HL-60 (cell line): ENCODE measurements around the gene MAGED2.
"Not testable (repeated sequence)": the region's sequence is repeated elsewhere in the genome, so short reads cannot be mapped to it uniquely, and the experiment has no call there.

Experiments used
- GABPA ChIP-seq: IDR thresholded peaks from 2 replicates; pipeline ENCODE4 v1.6.1; 2012; ENCODE audit warnings: low read depth
- POLR2AphosphoS5 ChIP-seq: IDR thresholded peaks from 2 replicates; pipeline ENCODE4 v1.6.1; 2012; ENCODE audit warnings: low read depth
- TF ChIP-seq, protein P1 (sequence below): IDR thresholded peaks from one replicate; pipeline ENCODE4 v1.5.1; 2011; ENCODE audit warnings: low read length, control low read depth, inconsistent platforms; ENCODE audit not compliant: insufficient read depth
- TF ChIP-seq, protein P2 (sequence below): IDR thresholded peaks from 2 replicates; pipeline ENCODE4 v1.6.1; 2012; ENCODE audit warnings: low read depth; ENCODE audit not compliant: insufficient replicate concordance

DNA sequence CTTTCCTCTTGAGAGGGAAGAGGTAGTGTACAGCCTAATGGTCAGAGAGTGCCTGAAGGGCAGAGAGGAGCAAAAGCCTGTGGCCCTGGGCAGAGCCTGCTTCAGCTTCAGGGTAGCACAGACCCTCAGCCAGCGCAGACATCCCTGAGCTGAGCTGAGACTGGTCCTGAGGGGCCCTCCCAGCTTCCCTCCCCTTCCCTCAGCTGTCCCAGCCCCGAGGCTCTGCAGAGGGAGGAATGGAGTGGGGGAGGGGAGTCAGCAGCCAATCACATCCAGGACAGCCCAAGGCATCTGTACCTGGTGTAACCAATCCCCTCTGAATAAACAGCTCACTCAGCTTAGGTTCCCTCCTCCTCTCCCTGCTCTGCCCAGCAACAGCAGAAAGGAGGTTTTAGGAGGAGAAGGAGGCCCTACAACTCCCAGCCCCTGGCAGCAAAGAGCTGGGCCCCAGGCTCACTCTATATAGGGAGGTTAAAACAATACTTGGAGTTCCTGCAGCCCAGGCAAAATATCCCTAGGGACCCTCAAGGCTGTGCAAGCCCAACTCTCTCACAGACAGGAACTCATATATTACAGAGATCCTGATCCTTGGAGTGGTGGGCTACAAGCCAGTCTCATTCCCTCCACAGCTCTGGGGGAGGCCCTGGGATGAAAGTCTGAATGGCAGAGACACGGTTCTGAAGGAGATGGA is 33.8 kb downstream of the MAGED2 start:
- TF ChIP-seq, protein P1, sequence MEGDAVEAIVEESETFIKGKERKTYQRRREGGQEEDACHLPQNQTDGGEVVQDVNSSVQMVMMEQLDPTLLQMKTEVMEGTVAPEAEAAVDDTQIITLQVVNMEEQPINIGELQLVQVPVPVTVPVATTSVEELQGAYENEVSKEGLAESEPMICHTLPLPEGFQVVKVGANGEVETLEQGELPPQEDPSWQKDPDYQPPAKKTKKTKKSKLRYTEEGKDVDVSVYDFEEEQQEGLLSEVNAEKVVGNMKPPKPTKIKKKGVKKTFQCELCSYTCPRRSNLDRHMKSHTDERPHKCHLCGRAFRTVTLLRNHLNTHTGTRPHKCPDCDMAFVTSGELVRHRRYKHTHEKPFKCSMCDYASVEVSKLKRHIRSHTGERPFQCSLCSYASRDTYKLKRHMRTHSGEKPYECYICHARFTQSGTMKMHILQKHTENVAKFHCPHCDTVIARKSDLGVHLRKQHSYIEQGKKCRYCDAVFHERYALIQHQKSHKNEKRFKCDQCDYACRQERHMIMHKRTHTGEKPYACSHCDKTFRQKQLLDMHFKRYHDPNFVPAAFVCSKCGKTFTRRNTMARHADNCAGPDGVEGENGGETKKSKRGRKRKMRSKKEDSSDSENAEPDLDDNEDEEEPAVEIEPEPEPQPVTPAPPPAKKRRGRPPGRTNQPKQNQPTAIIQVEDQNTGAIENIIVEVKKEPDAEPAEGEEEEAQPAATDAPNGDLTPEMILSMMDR, result not testable (repeated sequence)
- not testable (repeated sequence) for TF ChIP-seq POLR2AphosphoS5, GABPA
- TF ChIP-seq, protein P2, sequence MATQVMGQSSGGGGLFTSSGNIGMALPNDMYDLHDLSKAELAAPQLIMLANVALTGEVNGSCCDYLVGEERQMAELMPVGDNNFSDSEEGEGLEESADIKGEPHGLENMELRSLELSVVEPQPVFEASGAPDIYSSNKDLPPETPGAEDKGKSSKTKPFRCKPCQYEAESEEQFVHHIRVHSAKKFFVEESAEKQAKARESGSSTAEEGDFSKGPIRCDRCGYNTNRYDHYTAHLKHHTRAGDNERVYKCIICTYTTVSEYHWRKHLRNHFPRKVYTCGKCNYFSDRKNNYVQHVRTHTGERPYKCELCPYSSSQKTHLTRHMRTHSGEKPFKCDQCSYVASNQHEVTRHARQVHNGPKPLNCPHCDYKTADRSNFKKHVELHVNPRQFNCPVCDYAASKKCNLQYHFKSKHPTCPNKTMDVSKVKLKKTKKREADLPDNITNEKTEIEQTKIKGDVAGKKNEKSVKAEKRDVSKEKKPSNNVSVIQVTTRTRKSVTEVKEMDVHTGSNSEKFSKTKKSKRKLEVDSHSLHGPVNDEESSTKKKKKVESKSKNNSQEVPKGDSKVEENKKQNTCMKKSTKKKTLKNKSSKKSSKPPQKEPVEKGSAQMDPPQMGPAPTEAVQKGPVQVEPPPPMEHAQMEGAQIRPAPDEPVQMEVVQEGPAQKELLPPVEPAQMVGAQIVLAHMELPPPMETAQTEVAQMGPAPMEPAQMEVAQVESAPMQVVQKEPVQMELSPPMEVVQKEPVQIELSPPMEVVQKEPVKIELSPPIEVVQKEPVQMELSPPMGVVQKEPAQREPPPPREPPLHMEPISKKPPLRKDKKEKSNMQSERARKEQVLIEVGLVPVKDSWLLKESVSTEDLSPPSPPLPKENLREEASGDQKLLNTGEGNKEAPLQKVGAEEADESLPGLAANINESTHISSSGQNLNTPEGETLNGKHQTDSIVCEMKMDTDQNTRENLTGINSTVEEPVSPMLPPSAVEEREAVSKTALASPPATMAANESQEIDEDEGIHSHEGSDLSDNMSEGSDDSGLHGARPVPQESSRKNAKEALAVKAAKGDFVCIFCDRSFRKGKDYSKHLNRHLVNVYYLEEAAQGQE, result not testable (repeated sequence)
